Right cardiac atrium (tissue), 5 donors: ENCODE results near the gene PTGIR. TPM values are rescaled to one million over a fixed set of nuclear protein-coding genes. Genes with fewer than 3 reads are reported as not detected.
"Not testable (repeated sequence)": the region's sequence is repeated elsewhere in the genome, so short reads cannot be mapped to it uniquely, and the experiment has no call there.

Experiments
- ATAC-seq, 2 donors: fragments of 200-7000 bp; cut with Tn5 transposase; one replicate each; pipeline versions ENCODE4 v1.8.0 to v1.9.1; 2020; ENCODE audit warnings: moderate library complexity in 2 of 2, mild to moderate bottlenecking in 1 of 2
- DNase-seq, 3 donors: peaks; one replicate each; pipeline ENCODE4 v3.0.0-alpha.2; 2020
- H3K27ac ChIP-seq: one replicate; pipeline ENCODE4 v1.5.1; 2013; ENCODE audit warnings: mild to moderate bottlenecking, low read length, control low read depth, moderate library complexity
- H3K27me3 ChIP-seq: one replicate; pipeline ENCODE4 v1.6.1; 2013; ENCODE audit not compliant: control insufficient read depth, insufficient read depth
- H3K4me1 ChIP-seq: one replicate; pipeline ENCODE4 v1.6.1; 2013; ENCODE audit warnings: low read length; ENCODE audit not compliant: control insufficient read depth, insufficient read depth
- H3K4me3 ChIP-seq: one replicate; pipeline ENCODE4 v1.5.1; 2013; ENCODE audit warnings: low read length, control low read depth
- H3K9me3 ChIP-seq: one replicate; pipeline ENCODE4 v1.6.1; 2013; ENCODE audit warnings: low read length; ENCODE audit not compliant: control insufficient read depth
- WGBS: extraction: QIAGEN DNeasy Blood & Tissue Kit; methylation state at CpG from one replicate; pipeline ENCODE4 v1.1.7; 2013; 5-methylcytosine and 5-hydroxymethylcytosine counted together
- intact Hi-C, 4 donors: fragments of 100-400 bp; cut with DNase I; formaldehyde crosslinking; loops; one replicate each; pipeline versions ENCODE4 v1.11.0 to v1.14.0; 2022 to 2023
- polyA plus RNA-seq: library from polyadenylated mRNA; stranded (reverse); fragments of 200-250 nt; gene quantifications from one replicate; pipeline ENCODE4 v1.2.3, GENCODE V29; 2013
- total RNA-seq, 4 donors: library from RNA; stranded (reverse); fragmentation: NEBNext Ultra II Directional; extraction: Animal tissue kit (Norgen Biotek cat#: 25700); gene quantifications; one replicate each; pipeline ENCODE4 v1.2.1, GENCODE V29; 2021
- donor health status: healthy with polysubstance abuse.
- donor health status: DM: no; HTN: yes; CAD: no.
- donor health status: DM: no; HTN: no; CAD: no.
- donor health status: DM: no; HTN: yes; CAD: no; lungs with severe emphysema.
- donor health status: DM: yes; HTN: yes; CAD: no.

The PTGIR gene
- total and polyA plus RNA-seq, 5 donors: 6.7 to 13.5 (median 7.9) TPM

GRCh38 chr19:46639358-46640182 lies 14.7 kb upstream of the PTGIR start:
- intact Hi-C loops: no loop called here
- Histone ChIP-seq H3K27ac (peak overlapping the region; percentile 14), H3K27me3 (no peaks in the 10 kb centered on the region), H3K4me3 (peak overlapping the region; percentile 35), H3K4me1 (peaks cover 3% of the 10 kb centered on the region), H3K9me3 (no peaks in the 10 kb centered on the region)
- ATAC-seq (peak; percentile 46 to 70), DNase-seq (peak; percentile 72 to 94 (median 91))
- 7% methylated on average over 49 of the region's 49 CpGs for WGBS

DNA sequence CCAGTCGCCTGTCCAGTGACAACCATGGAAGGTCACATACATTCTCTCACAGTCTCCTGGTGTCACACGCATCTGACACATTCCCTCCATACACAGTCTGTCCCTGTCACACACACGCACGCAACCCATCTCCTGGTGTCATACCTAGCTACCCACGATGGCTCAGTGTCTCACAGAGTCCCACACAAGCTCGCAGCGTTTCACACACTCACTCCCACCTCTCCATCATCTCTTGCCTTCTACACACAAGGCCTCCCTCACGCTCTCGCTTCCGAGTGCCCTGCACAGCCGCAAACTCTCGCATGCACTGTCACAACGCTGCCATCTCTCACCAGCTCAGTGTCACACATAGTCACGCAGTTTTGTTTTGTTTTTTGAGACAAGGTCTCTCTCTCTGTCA lies 12.3 kb upstream of the PTGIR start:
- H3K4me3 ChIP-seq: no peak overlapping the region
- no peak overlapping the region for H3K27ac ChIP-seq
- no peaks in the 10 kb centered on the region for H3K9me3 ChIP-seq
- 85% methylated on average over 14 of the region's 14 CpGs for WGBS
- DNase-seq: peak in 1 of 3 donors; percentile 32
- no peak for ATAC-seq
- intact Hi-C loops: no loop called here
- no peaks in the 10 kb centered on the region for H3K27me3 ChIP-seq
- H3K4me1 ChIP-seq: peaks cover 3% of the 10 kb centered on the region

- H3K27ac ChIP-seq: peak within 1 kb of the TSS; percentile 11
- 30% methylated on average over 34 of the region's 34 CpGs for WGBS
- intact Hi-C loops: no loop called here
- H3K27me3 ChIP-seq: no peaks in the 10 kb centered on the region
- H3K4me3 ChIP-seq: no peak within 1 kb of the TSS
- no peaks in the 10 kb centered on the region for H3K9me3 ChIP-seq
- DNase-seq: peak in 1 of 3 donors; percentile 67
- peaks cover 3% of the 10 kb centered on the region for H3K4me1 ChIP-seq
- no peak for ATAC-seq
Measured at GRCh38 chr19:46635920-46636761, 11.3 kb upstream of the PTGIR start, which contains the start of gene GNG8. Gene GNG8 (minus strand): TSS chr19:46636202. CDS start chr19:46634682, 1,520 bp downstream.

GRCh38 chr19:46634656-46635218 lies 9.8 kb upstream of the PTGIR start:
- DNase-seq (peak in 1 of 3 donors; percentile 63), ATAC-seq (no peak)
- intact Hi-C loops: no loop called here
- no peaks in the 10 kb centered on the region for H3K27me3 ChIP-seq
- WGBS: 12% methylated on average over 23 of the region's 23 CpGs
- no peaks in the 10 kb centered on the region for H3K9me3 ChIP-seq
- no peak overlapping the region for H3K27ac ChIP-seq
- H3K4me3 ChIP-seq: peak overlapping the region; percentile 34
- H3K4me1 ChIP-seq: peaks cover 3% of the 10 kb centered on the region

GRCh38 chr19:46634045-46634655 lies 9.3 kb upstream of the PTGIR start:
- Histone ChIP-seq H3K27me3 (no peaks in the 10 kb centered on the region), H3K4me1 (peaks cover 3% of the 10 kb centered on the region), H3K4me3 (peak overlapping the region; percentile 34), H3K9me3 (no peaks in the 10 kb centered on the region), H3K27ac (no peak overlapping the region)
- DNase-seq: peak; percentile 82 to 93 (median 87)
- peak; percentile 57 to 70 for ATAC-seq
- intact Hi-C loops: no loop called here
- WGBS: 14% methylated on average over 38 of the region's 38 CpGs

DNA sequence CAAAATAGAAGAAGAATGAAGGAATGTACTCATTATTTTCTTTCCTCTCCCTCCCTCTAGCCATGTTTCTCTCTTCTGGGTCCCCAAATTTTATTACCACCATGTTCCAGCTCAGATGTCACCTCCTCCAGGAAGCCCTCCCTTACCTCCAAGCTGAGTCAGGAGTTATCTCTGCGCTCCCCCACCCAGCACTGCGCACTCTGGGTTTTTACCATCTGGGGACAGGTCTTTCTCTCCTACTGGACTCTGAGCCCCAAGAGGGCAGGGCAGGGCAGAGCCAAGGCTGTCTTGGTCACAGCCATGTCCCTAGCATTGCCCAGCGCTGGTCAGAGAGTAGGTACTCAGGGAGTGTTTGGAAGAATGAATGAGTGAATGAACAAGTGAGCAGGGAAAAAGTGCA lies 8.2 kb upstream of the PTGIR start:
- Histone ChIP-seq H3K9me3 (no peaks in the 10 kb centered on the region), H3K4me1 (no peaks in the 10 kb centered on the region), H3K4me3 (no peak overlapping the region), H3K27me3 (no peaks in the 10 kb centered on the region), H3K27ac (no peak overlapping the region)
- intact Hi-C loops: no loop called here
- DNase-seq: peak in 1 of 3 donors; percentile 9
- ATAC-seq: no peak
- 94% methylated on average over 3 of the region's 3 CpGs for WGBS

DNA sequence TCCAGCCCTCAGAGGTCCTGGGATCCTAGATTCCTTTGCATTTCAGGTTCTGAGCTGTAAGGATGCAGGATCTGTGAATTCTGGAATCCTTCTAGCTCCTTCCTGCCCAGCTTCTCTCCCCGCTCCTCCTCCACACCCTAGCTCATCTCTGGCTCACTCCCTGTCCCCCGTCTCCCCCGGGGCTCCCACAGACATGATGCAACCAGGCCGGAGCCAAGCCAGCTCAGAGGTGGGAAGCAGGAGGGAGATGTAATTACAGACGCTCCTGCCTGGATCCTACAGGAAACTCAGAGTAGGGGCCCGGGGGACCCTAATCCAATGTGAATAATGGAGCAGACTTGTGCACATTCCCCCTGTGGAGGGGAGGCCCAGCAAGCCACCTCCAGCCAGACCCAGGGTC lies 6.6 kb upstream of the PTGIR start:
- no peak overlapping the region for H3K4me3 ChIP-seq
- no peak overlapping the region for H3K27ac ChIP-seq
- WGBS: 43% methylated on average over 6 of the region's 6 CpGs
- no peaks in the 10 kb centered on the region for H3K9me3 ChIP-seq
- peak in 1 of 3 donors; percentile 68 for DNase-seq
- H3K4me1 ChIP-seq: no peaks in the 10 kb centered on the region
- intact Hi-C loops: no loop called here
- ATAC-seq: no peak
- H3K27me3 ChIP-seq: no peaks in the 10 kb centered on the region

DNA sequence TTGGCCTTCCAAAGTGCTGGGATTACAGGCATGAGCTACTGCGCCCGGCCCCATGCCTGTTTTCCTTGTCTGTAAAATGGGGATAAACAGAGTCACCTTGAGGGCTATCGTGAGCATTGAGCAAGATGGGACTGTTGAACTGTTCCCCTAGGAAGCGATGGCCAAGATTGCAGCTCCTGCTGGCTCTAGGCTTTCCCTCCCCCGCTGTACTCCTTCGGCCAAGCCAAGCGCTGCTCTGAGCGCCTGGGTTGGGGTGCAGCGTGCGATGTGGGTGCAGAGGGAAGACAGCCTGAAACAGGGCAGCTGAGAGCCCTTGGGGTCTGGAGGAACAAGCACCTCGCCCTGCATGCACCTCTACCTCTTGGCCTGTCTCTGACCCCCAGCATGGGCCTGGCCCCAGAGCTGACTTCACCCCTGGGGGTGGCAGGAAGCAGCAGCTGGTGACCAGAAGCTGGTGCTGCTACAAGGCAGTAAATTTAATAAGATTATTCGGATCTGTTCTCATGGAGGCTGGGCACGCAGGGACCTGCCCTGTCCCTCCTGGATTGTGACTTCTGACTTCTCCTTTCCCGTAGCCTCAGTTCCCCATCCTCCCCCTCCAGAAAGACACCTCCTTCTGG lies 5.8 kb upstream of the PTGIR start:
- ATAC-seq: peak; percentile 15 to 38
- peak in 1 of 3 donors; percentile 52 for DNase-seq
- Histone ChIP-seq H3K9me3 (no peaks in the 10 kb centered on the region), H3K4me3 (no peak overlapping the region), H3K4me1 (no peaks in the 10 kb centered on the region), H3K27me3 (no peaks in the 10 kb centered on the region), H3K27ac (no peak overlapping the region)
- intact Hi-C loops: no loop called here
- 72% methylated on average over 14 of the region's 14 CpGs for WGBS

- intact Hi-C loops: no loop called here
- 52% methylated on average over 15 of the region's 15 CpGs for WGBS
- H3K4me3 ChIP-seq: no peak overlapping the region
- H3K27me3 ChIP-seq: no peaks in the 10 kb centered on the region
- no peaks in the 10 kb centered on the region for H3K4me1 ChIP-seq
- DNase-seq (peak; percentile 73 to 87 (median 85)), ATAC-seq (peak; percentile 33 to 51)
- no peaks in the 10 kb centered on the region for H3K9me3 ChIP-seq
- H3K27ac ChIP-seq: peak overlapping the region; percentile 63
Measured at GRCh38 chr19:46629546-46630025, 4.7 kb upstream of the PTGIR start.

DNA sequence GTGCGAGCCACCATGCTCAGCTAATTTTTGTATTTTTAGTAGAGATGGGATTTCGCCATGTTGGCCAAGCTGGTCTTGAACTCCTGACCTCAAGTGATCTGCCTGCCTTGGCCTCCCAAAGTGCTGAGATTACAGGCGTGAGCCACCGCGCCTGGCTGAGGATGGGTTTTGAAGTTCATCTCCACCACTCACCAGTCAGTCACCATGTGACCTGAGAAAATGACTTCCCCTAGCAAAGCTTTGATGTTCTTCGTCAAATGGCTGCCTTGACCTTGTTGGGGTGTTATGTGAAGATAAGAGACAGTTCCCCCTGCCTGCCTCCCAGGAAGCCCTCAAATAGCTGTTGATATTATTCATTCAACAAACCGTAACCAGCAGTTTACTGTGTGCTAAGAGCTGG lies 4.1 kb upstream of the PTGIR start:
- H3K27me3 ChIP-seq, H3K27ac ChIP-seq, H3K9me3 ChIP-seq, H3K4me3 ChIP-seq, ATAC-seq, intact Hi-C loops, H3K4me1 ChIP-seq, DNase-seq: not testable (repeated sequence)
- WGBS: 88% methylated on average over 7 of the region's 7 CpGs
